ENCODE measurements around the gene SCART1.
"Not testable (repeated sequence)": the region's sequence is repeated elsewhere in the genome, so short reads cannot be mapped to it uniquely, and the experiment has no call there.

DNA sequence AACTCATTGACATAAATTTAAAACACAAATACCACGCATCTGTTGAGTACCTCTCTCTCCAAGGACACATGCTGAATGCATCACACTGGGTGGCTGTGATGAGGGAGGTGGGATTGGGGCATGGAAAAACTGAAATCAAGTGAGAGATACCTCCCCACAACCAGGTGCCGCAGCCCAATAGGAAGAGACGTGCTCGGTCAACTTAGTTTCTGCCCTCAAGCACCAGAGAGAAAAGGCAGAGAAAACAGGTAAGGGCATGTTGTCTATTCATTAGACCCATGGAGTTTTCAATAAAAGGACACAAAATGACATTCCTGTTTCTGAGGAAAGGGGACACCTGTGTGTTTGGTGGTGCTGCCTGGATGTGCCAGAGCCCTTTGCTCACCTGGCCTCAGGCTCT, 24.2 kb upstream of the SCART1 start:
- TF ChIP-seq, protein P1, sequence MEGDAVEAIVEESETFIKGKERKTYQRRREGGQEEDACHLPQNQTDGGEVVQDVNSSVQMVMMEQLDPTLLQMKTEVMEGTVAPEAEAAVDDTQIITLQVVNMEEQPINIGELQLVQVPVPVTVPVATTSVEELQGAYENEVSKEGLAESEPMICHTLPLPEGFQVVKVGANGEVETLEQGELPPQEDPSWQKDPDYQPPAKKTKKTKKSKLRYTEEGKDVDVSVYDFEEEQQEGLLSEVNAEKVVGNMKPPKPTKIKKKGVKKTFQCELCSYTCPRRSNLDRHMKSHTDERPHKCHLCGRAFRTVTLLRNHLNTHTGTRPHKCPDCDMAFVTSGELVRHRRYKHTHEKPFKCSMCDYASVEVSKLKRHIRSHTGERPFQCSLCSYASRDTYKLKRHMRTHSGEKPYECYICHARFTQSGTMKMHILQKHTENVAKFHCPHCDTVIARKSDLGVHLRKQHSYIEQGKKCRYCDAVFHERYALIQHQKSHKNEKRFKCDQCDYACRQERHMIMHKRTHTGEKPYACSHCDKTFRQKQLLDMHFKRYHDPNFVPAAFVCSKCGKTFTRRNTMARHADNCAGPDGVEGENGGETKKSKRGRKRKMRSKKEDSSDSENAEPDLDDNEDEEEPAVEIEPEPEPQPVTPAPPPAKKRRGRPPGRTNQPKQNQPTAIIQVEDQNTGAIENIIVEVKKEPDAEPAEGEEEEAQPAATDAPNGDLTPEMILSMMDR (IDR thresholded peaks at IDR 0.05), result not testable (repeated sequence)
- not testable (repeated sequence) for TF ChIP-seq POLR2A (IDR thresholded peaks at IDR 0.05)

Measured in heart left ventricle (tissue), 13 donors.